Measurements from ENCODE around the gene CPSF3. TPM values are rescaled to one million over a fixed set of nuclear protein-coding genes. Genes with fewer than 3 reads are reported as not detected.
A peak's percentile ranks its signal among the peaks of the same experiment; 100 is the strongest.

Gene CPSF3
- total and polyA plus RNA-seq, 2 of the 13 experiments (the other 11 are each of a cell fraction or from before 2014, with no cell fraction given) = 19.8 to 93.0 TPM

- TF ChIP-seq ARID2 (CRISPR knock-in tag; IDR thresholded peaks at IDR 0.05; ENCODE audit: borderline replicate concordance) (peak; percentile 94), PAF1 (CRISPR knock-in tag; IDR thresholded peaks at IDR 0.05) (no peak), ZSCAN20 (CRISPR knock-in tag; IDR thresholded peaks at IDR 0.05; ENCODE audit: borderline replicate concordance) (no peak), ZNF737 (CRISPR knock-in tag; IDR thresholded peaks at IDR 0.05; ENCODE audit: borderline replicate concordance) (0 out of 2 replicates have a peak, but pooled peaks have one; percentile 65), ARID3A (IDR thresholded peaks at IDR 0.05; ENCODE audit: low read depth, low read length) (no peak), PAX8 (CRISPR knock-in tag; IDR thresholded peaks at IDR 0.05; ENCODE audit: borderline replicate concordance) (no peak), ZNF670 (CRISPR knock-in tag; IDR thresholded peaks at IDR 0.05; ENCODE audit: borderline replicate concordance) (peak; percentile 47; the same call in 1 of the 2 replicates), ZNF468 (CRISPR knock-in tag; IDR thresholded peaks at IDR 0.05) (no peak), ZNF546 (CRISPR knock-in tag; conservative IDR thresholded peaks at IDR 0.05) (0 out of 2 replicates have a peak, but pooled peaks have one; percentile 6), ZNF446 (CRISPR knock-in tag; IDR thresholded peaks at IDR 0.05) (no peak), MXD3 (CRISPR knock-in tag; IDR thresholded peaks at IDR 0.05) (no peak; the same call in 1 of the 2 replicates), RARG (CRISPR knock-in tag; IDR thresholded peaks at IDR 0.05; ENCODE audit: low read depth) (no peak), RBM22 (optimal IDR thresholded peaks at IDR 0.05; ENCODE audit: low read length) (peak; percentile 14), TGIF2 (CRISPR knock-in tag; IDR thresholded peaks at IDR 0.05) (peak; percentile 84), ZNF225 (CRISPR knock-in tag; IDR thresholded peaks at IDR 0.05) (no peak; the same call in 1 of the 2 replicates), STAT5B (CRISPR knock-in tag; IDR thresholded peaks at IDR 0.05) (no peak), SKI (IDR thresholded peaks at IDR 0.05; ENCODE audit: partially characterized antibody) (no peak), NFATC3 (CRISPR knock-in tag; IDR thresholded peaks at IDR 0.05) (no peak), ZNF768 (CRISPR knock-in tag; IDR thresholded peaks at IDR 0.05) (peak; percentile 90), ZNF598 (CRISPR knock-in tag; IDR thresholded peaks at IDR 0.05; ENCODE audit: borderline replicate concordance) (no peak), NFRKB (IDR thresholded peaks at IDR 0.05) (no peak), MTA1 (CRISPR knock-in tag; IDR thresholded peaks at IDR 0.05; ENCODE audit: borderline replicate concordance) (0 out of 2 replicates have a peak, but pooled peaks have one; percentile 28), CERS6 (CRISPR knock-in tag; IDR thresholded peaks at IDR 0.05) (no peak), MXD4 (CRISPR knock-in tag; IDR thresholded peaks at IDR 0.05) (no peak; the same call in 1 of the 2 replicates), ZUFSP (CRISPR knock-in tag; IDR thresholded peaks at IDR 0.05; ENCODE audit: borderline replicate concordance) (no peak), ZNF589 (CRISPR knock-in tag; conservative IDR thresholded peaks at IDR 0.05) (no peak), PTBP1 (IDR thresholded peaks at IDR 0.05; ENCODE audit: low read depth, low read length, poor library complexity, severe bottlenecking) (no peak)
These were observed 944 bp upstream of the CPSF3 start (continued) for GRCh38 chr2:9422321-9423099.
